Measurements from ENCODE around the gene NT5DC3. TPM values are rescaled to one million over a fixed set of nuclear protein-coding genes. Genes with fewer than 3 reads are reported as not detected.

Gene NT5DC3
- polyA plus RNA-seq, 5 donors: 4.5 to 7.7 (median 5.3) TPM

- DNase-seq: no peak
Measured at GRCh38 chr12:103833095-103833775, 7.8 kb downstream of the NT5DC3 start.

- DNase-seq: no peak
Measured at GRCh38 chr12:103832048-103832997, 8.7 kb downstream of the NT5DC3 start.

DNA sequence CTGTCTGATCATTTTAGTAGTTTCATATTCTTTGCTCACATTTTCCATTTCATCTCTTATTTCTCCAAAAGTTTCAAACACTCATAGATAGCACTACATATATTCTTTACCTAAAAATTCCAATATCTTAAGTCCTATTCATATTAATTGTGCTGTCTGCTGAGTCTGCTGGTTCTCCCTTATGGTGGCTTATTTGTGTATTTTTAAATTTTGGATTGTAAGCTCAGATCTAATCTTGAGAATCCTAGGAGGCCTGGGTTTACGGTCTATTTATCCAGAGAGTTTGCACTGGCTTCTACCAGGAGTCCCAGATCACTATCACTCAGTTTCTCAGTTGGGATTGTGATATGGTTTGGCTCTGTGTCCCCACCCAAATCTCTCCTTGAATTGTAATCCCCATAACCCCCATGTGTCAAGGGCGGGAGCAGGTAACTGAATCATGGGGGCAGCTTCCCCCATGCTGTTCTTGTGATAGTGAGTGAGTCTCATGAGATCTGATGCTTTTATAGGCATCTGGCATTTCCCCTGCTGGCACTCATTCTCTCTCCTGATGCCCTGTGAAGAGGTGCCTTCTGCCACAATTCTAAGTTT is 10.2 kb downstream of the NT5DC3 start:
- no peak for DNase-seq

GRCh38 chr12:103830025-103830725 is 10.9 kb downstream of the NT5DC3 start:
- no peak for DNase-seq

GRCh38 chr12:103829092-103829491 is 11.9 kb downstream of the NT5DC3 start:
- DNase-seq: no peak

GRCh38 chr12:103827911-103828391 is 13.1 kb downstream of the NT5DC3 start:
- DNase-seq: no peak

- DNase-seq: no peak
Measured at GRCh38 chr12:103824845-103825244, 16.2 kb downstream of the NT5DC3 start.

DNA sequence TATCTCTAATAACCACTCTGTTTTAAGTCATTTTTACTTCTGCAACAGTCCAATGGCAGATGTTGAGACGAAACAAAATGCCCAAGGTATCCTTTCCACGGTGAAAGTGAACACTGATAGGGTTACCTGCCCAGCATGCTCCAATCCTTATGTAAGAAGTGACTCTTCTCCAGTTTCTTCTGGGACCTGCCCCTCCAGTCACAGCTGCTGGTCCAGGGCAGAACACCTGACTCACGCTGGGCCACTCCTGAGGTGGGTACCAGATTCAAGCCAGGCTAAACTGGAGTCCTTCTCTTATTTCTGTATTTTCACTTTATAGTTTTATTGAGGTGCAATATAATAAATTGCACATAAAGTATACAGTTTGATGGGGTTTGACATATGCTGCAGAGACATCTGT is 16.7 kb downstream of the NT5DC3 start:
- no peak for DNase-seq

GRCh38 chr12:103823871-103824270 is 17.2 kb downstream of the NT5DC3 start:
- DNase-seq: no peak

GRCh38 chr12:103821773-103822172 is 19.3 kb downstream of the NT5DC3 start:
- no peak for DNase-seq

DNA sequence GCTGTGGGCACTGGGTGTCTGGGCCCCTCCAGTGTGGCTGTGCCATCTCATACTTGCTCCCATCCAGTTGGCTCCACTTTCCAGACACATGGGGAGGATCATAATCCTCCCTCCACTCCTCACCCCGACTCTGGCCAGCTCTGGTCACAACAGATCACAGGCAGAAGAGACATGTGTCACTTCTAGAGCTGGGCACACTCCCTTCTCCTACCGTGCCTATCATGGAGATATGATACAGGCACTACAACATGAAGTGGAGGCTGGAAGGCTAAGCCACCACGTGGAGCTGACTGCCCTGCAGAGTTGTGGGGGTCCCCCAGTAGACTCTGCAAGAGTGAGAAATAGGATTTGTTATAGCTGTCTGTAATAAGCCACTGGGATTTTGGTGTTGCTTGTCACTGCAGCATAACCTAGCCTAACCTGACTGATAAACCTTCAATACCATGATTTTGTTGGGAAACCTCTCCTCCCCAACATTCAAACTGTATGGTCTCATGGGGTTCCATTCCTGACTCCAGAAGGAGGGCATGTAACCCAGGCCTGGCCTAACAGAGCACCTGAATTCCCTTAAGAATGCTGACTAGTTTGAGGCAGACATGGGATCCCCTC is 20.0 kb downstream of the NT5DC3 start:
- DNase-seq: no peak

- no peak for DNase-seq
Measured at GRCh38 chr12:103820361-103820760, 20.7 kb downstream of the NT5DC3 start.

GRCh38 chr12:103819892-103820291 is 21.1 kb downstream of the NT5DC3 start:
- no peak for DNase-seq

- DNase-seq: no peak
Measured at GRCh38 chr12:103819312-103819711, 21.7 kb downstream of the NT5DC3 start.

GRCh38 chr12:103817791-103818190 is 23.2 kb downstream of the NT5DC3 start:
- DNase-seq: no peak

- no peak for DNase-seq
Measured at GRCh38 chr12:103816663-103817062, 24.4 kb downstream of the NT5DC3 start.

DNA sequence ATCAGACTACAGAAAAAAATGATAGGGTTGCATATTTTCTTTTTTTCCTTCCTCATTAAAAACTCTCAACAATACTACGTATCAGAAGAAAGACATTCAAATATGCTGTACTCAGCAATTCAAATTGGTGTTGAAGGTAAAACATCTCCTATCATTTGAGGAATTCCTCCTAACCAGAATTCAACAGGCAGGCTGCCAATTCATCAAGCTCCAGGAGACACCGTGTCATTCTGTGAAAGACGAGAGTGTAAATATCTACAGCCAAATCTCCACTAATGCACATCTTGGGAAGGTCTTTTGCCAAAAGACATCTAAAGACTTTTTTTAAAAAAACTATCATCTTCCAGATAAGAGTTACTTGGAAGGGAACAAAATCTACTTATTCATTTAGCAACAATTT is 26.6 kb downstream of the NT5DC3 start:
- DNase-seq: no peak

DNA sequence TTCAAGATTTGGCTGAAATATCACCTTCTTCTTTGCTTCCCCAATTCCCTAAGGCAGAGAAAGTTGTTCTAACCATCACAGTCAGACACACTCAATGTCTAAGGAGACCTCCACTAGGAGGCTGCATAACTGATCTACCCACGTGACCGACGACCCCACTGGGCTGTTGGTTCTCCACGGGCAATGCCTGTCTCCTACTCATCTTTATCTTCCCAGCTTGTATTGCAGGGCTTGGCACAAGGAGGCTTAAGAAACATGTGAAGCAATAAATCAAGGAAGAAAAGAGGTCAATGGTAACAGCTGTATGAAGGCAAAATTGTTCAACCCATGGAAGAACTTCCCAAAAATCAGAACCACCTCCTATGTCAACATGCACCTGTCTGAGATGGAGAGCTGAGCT is 27.1 kb downstream of the NT5DC3 start:
- DNase-seq: no peak

GRCh38 chr12:103813426-103813825 is 27.6 kb downstream of the NT5DC3 start:
- DNase-seq: no peak

- no peak for DNase-seq
Measured at GRCh38 chr12:103812789-103813188, 28.2 kb downstream of the NT5DC3 start.

- DNase-seq: no peak
Measured at GRCh38 chr12:103811791-103812190, 29.2 kb downstream of the NT5DC3 start.
